Measurements from ENCODE around the gene ACSM5.

DNA sequence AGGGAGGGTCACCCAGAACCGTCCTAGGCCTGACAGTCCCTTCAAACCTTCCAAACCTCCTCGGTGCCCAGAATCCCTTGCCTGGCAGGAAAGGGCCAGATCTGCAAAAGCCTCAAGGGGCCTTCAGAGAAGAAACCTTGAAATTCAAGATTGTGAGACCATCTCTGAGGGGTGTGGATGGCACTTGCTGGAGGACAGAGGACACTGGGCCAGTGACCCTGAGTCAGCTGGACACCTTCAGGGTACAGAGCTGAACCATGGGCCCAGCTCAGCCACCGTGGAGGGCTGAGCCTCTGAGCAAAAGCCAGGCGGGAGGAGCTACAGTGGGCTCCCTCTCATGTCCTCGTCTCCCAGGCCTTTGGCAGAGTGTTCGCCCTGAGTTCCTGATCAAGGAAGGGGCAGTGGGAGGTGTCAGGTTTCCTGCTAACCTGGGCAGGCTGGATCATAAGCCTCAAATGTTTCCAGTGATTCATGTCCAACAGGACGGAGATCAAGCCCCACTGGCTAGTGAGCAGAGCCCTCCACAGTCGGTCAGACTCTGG, 7.8 kb upstream of the ACSM5 start:
- TF ChIP-seq, protein P1, sequence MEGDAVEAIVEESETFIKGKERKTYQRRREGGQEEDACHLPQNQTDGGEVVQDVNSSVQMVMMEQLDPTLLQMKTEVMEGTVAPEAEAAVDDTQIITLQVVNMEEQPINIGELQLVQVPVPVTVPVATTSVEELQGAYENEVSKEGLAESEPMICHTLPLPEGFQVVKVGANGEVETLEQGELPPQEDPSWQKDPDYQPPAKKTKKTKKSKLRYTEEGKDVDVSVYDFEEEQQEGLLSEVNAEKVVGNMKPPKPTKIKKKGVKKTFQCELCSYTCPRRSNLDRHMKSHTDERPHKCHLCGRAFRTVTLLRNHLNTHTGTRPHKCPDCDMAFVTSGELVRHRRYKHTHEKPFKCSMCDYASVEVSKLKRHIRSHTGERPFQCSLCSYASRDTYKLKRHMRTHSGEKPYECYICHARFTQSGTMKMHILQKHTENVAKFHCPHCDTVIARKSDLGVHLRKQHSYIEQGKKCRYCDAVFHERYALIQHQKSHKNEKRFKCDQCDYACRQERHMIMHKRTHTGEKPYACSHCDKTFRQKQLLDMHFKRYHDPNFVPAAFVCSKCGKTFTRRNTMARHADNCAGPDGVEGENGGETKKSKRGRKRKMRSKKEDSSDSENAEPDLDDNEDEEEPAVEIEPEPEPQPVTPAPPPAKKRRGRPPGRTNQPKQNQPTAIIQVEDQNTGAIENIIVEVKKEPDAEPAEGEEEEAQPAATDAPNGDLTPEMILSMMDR (conservative IDR thresholded peaks at IDR 0.05; ENCODE audit: low read depth in 2 of 2), result no peak
- no peak for TF ChIP-seq EZH2 (IDR thresholded peaks at IDR 0.05; ENCODE audit: low read depth, unreplicated experiment)
- no peak for TF ChIP-seq CREB1 (CRISPR knock-in tag; IDR thresholded peaks at IDR 0.05; ENCODE audit: low read depth)
- TF ChIP-seq POLR2AphosphoS5 (IDR thresholded peaks at IDR 0.05; ENCODE audit: low read depth), result no peak
- no peak for TF ChIP-seq STAT1 (IDR thresholded peaks at IDR 0.05; ENCODE audit: unreplicated experiment)
- TF ChIP-seq, protein P2, sequence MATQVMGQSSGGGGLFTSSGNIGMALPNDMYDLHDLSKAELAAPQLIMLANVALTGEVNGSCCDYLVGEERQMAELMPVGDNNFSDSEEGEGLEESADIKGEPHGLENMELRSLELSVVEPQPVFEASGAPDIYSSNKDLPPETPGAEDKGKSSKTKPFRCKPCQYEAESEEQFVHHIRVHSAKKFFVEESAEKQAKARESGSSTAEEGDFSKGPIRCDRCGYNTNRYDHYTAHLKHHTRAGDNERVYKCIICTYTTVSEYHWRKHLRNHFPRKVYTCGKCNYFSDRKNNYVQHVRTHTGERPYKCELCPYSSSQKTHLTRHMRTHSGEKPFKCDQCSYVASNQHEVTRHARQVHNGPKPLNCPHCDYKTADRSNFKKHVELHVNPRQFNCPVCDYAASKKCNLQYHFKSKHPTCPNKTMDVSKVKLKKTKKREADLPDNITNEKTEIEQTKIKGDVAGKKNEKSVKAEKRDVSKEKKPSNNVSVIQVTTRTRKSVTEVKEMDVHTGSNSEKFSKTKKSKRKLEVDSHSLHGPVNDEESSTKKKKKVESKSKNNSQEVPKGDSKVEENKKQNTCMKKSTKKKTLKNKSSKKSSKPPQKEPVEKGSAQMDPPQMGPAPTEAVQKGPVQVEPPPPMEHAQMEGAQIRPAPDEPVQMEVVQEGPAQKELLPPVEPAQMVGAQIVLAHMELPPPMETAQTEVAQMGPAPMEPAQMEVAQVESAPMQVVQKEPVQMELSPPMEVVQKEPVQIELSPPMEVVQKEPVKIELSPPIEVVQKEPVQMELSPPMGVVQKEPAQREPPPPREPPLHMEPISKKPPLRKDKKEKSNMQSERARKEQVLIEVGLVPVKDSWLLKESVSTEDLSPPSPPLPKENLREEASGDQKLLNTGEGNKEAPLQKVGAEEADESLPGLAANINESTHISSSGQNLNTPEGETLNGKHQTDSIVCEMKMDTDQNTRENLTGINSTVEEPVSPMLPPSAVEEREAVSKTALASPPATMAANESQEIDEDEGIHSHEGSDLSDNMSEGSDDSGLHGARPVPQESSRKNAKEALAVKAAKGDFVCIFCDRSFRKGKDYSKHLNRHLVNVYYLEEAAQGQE (IDR thresholded peaks at IDR 0.05; ENCODE audit: unreplicated experiment), result no peak

Measured in GM23338 (cell line).